Naive B cell (primary cell): ENCODE data around the gene PTBP3. TPM values are rescaled to one million over a fixed set of nuclear protein-coding genes. Genes with fewer than 3 reads are reported as not detected.
"Not testable (repeated sequence)": the region's sequence is repeated elsewhere in the genome, so short reads cannot be mapped to it uniquely, and the experiment has no call there.

ENCODE experiments used
- ATAC-seq, 2 donors: fragments of 150-1000 bp; cut with Tn5 transposase; 2 replicates each; pipeline ENCODE4 v1.10.0; 2021; ENCODE audit warnings: low read depth in 2 of 2, mild to moderate bottlenecking in 2 of 2, moderate library complexity in 2 of 2
- DNase-seq: peaks from one replicate; pipeline ENCODE4 v3.0.0; 2022
- H3K27ac Mint-ChIP-seq, 6 donors: one replicate each; pipeline ENCODE4 v1.8.0; 2020 to 2022; ENCODE audit warnings: mild to moderate bottlenecking in 6 of 6, mixed read lengths in 6 of 6, moderate library complexity in 5 of 6, inconsistent platforms in 2 of 6
- H3K27me3 Mint-ChIP-seq, 3 donors: one replicate each; pipeline ENCODE4 v1.8.0; 2021 to 2022; ENCODE audit warnings: mixed read lengths in 3 of 3, mild to moderate bottlenecking in 1 of 3
- H3K36me3 Mint-ChIP-seq, 2 donors: one replicate each; pipeline ENCODE4 v1.8.0; 2020 to 2022; ENCODE audit warnings: mixed read lengths in 2 of 2, inconsistent platforms in 1 of 2, mild to moderate bottlenecking in 1 of 2
- H3K4me1 Mint-ChIP-seq, 3 donors: one replicate each; pipeline ENCODE4 v1.8.0; 2020 to 2022; ENCODE audit warnings: mixed read lengths in 3 of 3, inconsistent platforms in 1 of 3, mild to moderate bottlenecking in 1 of 3, moderate library complexity in 1 of 3
- H3K4me3 Mint-ChIP-seq, 8 donors: one replicate each; pipeline ENCODE4 v1.8.0; 2020 to 2022; ENCODE audit warnings: mild to moderate bottlenecking in 8 of 8, mixed read lengths in 8 of 8, moderate library complexity in 8 of 8, inconsistent platforms in 2 of 8
- H3K9me3 Mint-ChIP-seq, 7 donors: one replicate each; pipeline ENCODE4 v1.8.0; 2020 to 2022; ENCODE audit warnings: mixed read lengths in 7 of 7, mild to moderate bottlenecking in 5 of 7, inconsistent platforms in 2 of 7, moderate library complexity in 1 of 7
- polyA plus RNA-seq, 6 donors: library from polyadenylated mRNA; unstranded; fragments of 300-500 nt; fragmentation: Illumina TruSeq; gene quantifications; one replicate each; pipeline ENCODE4 v1.2.3, GENCODE V29; 2021; ENCODE audit warnings: low read depth in 6 of 6

Gene PTBP3
- polyA plus RNA-seq, 6 donors from 2014 or later, result 23.8 to 61.3 (median 54.9) TPM

DNA sequence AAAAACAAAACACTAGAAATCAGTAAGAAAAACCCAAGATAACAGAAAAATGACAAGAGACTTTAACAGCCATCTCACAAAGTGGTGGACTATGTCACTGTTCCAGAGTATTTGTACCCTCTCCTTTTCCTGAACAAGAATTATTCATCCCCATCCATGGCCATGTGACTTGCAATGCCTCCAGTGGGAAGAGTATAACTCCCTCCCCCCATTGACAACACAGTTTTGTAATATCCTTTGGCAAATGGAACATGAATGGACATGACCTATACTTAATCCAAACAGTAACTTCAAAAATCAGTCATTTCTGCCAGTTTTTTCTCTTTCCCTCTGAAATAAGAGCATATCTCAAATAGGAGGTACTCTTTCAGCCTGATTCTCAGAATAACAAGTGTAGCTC is 33.9 kb downstream of the PTBP3 start:
- peaks cover 10 to 14% of the 10 kb centered on the region in 2 donors for H3K36me3 Mint-ChIP-seq
- ATAC-seq (no peak), DNase-seq (no peak)
- H3K27ac Mint-ChIP-seq, result peak overlapping the region in 3 of 6 donors; percentile 12 to 78 (median 61)
- peak overlapping the region in 2 of 8 donors; percentile 9 to 11 for H3K4me3 Mint-ChIP-seq
- no peaks in the 10 kb centered on the region for H3K27me3 Mint-ChIP-seq
- H3K4me1 Mint-ChIP-seq, result peaks cover 35 to 59% (median 45%) of the 10 kb centered on the region in 3 donors
- peaks cover 0 to 3% (median 0%) of the 10 kb centered on the region in 7 donors for H3K9me3 Mint-ChIP-seq

DNA sequence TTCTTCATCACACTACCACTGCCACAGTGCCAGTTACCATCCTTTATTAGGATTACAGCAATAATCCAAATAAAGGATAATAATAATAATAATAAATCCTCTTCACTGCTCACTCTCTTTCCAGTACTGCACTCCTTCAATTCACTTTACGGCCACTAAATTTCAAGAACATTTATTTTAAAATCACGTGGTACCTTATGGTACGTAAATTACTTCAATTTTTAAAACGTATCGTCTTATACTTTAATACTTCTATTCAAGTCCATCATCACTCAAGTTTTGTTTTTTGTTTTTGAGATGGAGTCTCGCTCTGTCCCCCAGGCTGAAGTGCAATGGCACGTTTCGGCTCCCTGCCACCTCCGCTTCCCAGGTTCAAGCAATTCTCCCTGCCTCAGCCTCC is 36.5 kb downstream of the PTBP3 start:
- Mint-ChIP-seq H3K9me3 (peaks cover 0 to 3% (median 0%) of the 10 kb centered on the region in 7 donors), H3K36me3 (peaks cover 25 to 35% of the 10 kb centered on the region in 2 donors), H3K4me3 (no peak overlapping the region), H3K27ac (peak overlapping the region in 1 of 6 donors; percentile 76), H3K4me1 (peaks cover 39 to 59% (median 47%) of the 10 kb centered on the region in 3 donors), H3K27me3 (no peaks in the 10 kb centered on the region)
- DNase-seq, result no peak
- ATAC-seq, result no peak

DNA sequence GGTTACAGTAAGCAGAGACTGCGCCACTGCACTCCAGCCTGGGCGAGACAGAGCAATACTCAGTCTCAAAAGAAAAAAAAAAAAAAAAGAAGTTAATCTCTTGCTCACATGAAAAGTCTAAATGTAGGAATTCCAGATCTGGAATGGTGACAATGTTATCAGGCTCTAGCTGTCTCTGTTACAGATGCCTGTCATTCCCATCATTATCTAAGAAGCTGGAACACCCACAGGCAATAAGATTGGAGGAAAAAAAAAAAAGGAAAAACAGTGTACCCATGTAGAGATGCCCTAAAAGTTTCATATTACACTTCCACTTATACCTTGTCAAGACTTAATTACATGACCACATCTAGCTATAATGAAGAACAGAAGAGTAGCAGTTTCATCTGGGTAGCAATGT is 38.2 kb downstream of the PTBP3 start:
- ATAC-seq, result no peak

DNA sequence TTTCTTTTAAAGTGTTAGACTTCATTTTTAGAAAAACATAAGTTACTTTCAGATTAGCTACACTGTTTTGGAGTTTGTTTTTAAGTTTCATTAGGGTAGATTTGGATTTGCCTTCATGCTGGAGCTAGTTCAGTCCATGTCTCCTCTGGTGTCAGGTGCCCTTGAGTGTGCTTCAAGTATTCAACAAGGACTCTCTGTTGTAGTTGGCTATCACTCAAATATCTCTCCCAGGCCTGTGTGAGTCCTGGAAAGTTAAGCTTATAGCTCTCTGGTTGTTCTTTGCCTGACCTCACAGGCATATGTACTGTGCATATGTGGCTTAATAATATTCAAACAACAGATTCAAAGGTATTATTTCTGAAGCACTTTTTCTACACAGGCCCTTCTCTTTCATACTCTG is 45.4 kb downstream of the PTBP3 start:
- no peak overlapping the region for H3K4me3 Mint-ChIP-seq
- peaks cover 63 to 70% of the 10 kb centered on the region in 2 donors for H3K36me3 Mint-ChIP-seq
- no peak for ATAC-seq
- H3K27me3 Mint-ChIP-seq, result no peaks in the 10 kb centered on the region
- DNase-seq, result no peak
- peak overlapping the region in 2 of 6 donors; percentile 5 to 39 for H3K27ac Mint-ChIP-seq
- peaks cover 26 to 39% (median 30%) of the 10 kb centered on the region in 3 donors for H3K4me1 Mint-ChIP-seq
- H3K9me3 Mint-ChIP-seq, result peaks cover 6 to 46% (median 40%) of the 10 kb centered on the region in 7 donors

More for the DNA sequence above, 38.2 kb downstream of the PTBP3 start:
- Mint-ChIP-seq H3K9me3 (no peaks in the 10 kb centered on the region), H3K27ac (peak overlapping the region in 1 of 6 donors; percentile 49), H3K4me1 (peaks cover 37 to 52% (median 42%) of the 10 kb centered on the region in 3 donors), H3K4me3 (no peak overlapping the region), H3K36me3 (peaks cover 32 to 42% of the 10 kb centered on the region in 2 donors), H3K27me3 (no peaks in the 10 kb centered on the region)
- DNase-seq, result no peak

DNA sequence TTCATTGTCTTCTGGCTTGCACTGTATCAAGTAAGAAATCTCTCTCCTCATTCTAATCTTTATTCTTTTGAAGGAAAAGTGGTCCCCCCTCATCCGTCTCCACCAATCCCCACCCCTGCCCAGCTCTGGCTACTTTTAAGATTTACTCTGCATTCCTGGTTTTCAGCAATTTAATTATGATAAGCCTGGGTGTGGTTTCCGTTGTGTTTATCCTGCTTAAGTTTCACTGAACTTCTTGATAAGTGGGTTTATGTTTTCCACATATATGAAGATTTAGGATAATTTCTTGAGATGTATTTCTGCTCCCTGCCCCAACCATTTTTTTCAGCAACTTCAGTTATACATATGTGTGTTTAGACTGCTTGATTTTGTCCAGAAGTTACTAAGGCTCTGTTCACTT is 46.5 kb downstream of the PTBP3 start:
- no peak for ATAC-seq
- H3K4me1 Mint-ChIP-seq, result peaks cover 21 to 38% (median 29%) of the 10 kb centered on the region in 3 donors
- no peak for DNase-seq
- peaks cover 6 to 49% (median 43%) of the 10 kb centered on the region in 7 donors for H3K9me3 Mint-ChIP-seq
- H3K36me3 Mint-ChIP-seq, result peaks cover 59 to 64% of the 10 kb centered on the region in 2 donors
- no peak overlapping the region for H3K27ac Mint-ChIP-seq
- no peak overlapping the region for H3K4me3 Mint-ChIP-seq
- H3K27me3 Mint-ChIP-seq, result no peaks in the 10 kb centered on the region

DNA sequence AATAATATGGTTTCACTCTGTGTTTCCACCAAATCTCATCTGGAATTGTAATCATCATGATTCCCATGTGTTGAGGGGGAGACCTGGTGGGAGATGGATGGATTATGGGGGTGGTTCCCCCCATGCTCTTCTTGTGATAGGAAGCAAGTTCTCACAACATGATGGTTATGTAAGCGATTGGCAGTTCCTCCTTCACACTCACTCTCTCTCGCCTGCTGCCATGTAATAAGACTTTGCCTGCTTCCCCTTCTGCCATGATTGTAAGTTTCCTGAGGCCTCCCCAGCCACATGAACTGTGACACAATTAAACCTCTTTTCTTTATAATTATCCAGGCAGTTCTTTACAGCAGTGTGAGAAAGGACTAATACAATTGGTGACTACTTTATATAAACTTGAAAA is 48.4 kb downstream of the PTBP3 start:
- DNase-seq (no peak), ATAC-seq (no peak)
- peak overlapping the region in 2 of 6 donors; percentile 24 to 36 for H3K27ac Mint-ChIP-seq
- H3K36me3 Mint-ChIP-seq, result peaks cover 53 to 67% of the 10 kb centered on the region in 2 donors
- H3K4me1 Mint-ChIP-seq, result peaks cover 21 to 37% (median 28%) of the 10 kb centered on the region in 3 donors
- no peaks in the 10 kb centered on the region for H3K27me3 Mint-ChIP-seq
- peaks cover 6 to 49% (median 43%) of the 10 kb centered on the region in 7 donors for H3K9me3 Mint-ChIP-seq
- H3K4me3 Mint-ChIP-seq, result no peak overlapping the region

DNA sequence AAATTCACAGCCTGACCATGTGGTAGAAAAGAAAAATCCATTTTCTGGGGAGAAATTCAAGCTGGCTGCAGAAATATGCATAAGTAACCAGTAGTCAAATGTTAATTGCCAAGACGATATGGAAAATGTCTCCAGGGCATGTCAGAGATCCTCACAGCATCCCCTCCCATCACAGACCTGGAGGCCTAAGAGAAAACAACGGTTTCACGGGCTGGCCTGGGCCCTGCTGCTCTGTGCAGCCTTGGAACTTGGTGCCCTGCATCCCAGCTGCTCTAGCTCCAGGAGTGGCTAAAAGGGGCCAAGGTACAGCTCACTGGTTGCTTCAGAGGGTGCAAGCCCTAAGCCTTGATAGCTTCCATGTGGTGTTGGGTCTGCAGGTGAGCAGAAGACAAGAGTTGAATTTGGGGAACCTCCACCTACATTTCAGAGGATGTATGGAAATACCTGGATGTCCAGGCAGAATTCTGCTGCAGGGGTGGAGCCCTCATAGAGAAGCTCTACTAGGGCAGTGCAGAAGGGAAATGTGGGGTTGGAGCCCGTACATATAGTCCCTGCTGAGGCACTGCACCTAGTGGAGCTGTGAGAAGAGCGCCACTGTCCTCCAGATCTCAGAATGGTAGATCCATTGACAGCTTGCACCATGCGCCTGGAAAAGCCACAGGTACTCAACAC is 49.7 kb downstream of the PTBP3 start:
- Mint-ChIP-seq H3K4me1 (peaks cover 21 to 40% (median 31%) of the 10 kb centered on the region in 3 donors), H3K27ac (peak overlapping the region in 1 of 6 donors; percentile 82), H3K4me3 (no peak overlapping the region), H3K27me3 (no peaks in the 10 kb centered on the region), H3K9me3 (peaks cover 6 to 49% (median 43%) of the 10 kb centered on the region in 7 donors), H3K36me3 (peaks cover 53 to 60% of the 10 kb centered on the region in 2 donors)
- no peak for ATAC-seq
- no peak for DNase-seq

DNA sequence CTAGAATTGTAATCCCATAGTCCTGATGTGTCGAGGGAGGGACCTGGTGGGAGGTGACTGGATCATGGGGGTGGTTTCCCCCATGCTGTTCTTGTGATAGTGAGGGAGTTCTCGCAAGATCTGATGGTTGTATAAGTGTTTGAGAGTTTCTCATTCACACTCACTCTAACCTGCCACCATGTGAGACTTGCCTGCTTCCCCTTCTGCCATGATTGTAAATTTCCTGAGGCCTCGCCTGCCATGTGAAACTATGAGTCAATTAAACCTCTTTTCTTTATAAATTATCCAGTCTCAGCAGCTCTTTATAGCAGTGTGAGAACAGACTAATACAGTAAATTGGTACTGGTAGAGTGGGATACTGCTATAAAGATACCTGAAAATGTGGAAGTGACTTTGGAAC is 50.6 kb downstream of the PTBP3 start:
- not testable (repeated sequence) for H3K27me3 Mint-ChIP-seq, ATAC-seq, DNase-seq, H3K4me3 Mint-ChIP-seq
- Mint-ChIP-seq H3K36me3 (peaks cover 45 to 52% of the 10 kb centered on the region in 2 donors), H3K4me1 (peaks cover 26 to 42% (median 26%) of the 10 kb centered on the region in 3 donors), H3K27ac (peak overlapping the region in 1 of 6 donors; percentile 31), H3K9me3 (peaks cover 6 to 49% (median 43%) of the 10 kb centered on the region in 7 donors)

DNA sequence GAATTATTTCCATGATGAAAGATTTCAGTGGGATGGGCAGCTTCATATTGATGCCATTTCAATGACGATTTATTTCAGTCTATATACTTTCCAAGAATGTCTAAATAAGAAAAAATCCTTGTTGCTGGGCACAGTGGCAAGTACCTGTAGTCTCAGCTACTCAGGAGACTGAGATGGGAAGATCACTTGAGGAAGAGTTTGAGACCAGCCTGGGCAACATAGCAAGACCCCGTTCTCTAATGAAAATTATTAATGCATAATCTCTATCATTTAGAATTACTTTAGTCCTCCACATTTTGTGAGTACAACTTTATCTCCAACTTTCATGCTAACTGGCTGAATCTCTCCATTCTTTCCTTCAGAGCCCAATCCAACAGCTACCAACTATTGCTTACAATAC is 52.5 kb downstream of the PTBP3 start:
- no peak for DNase-seq
- H3K4me3 Mint-ChIP-seq, result no peak overlapping the region
- no peaks in the 10 kb centered on the region for H3K27me3 Mint-ChIP-seq
- H3K27ac Mint-ChIP-seq, result peak overlapping the region in 1 of 6 donors; percentile 58
- ATAC-seq, result no peak
- H3K4me1 Mint-ChIP-seq, result peaks cover 31 to 52% (median 36%) of the 10 kb centered on the region in 3 donors
- peaks cover 25 to 36% of the 10 kb centered on the region in 2 donors for H3K36me3 Mint-ChIP-seq
- peaks cover 2 to 36% (median 25%) of the 10 kb centered on the region in 7 donors for H3K9me3 Mint-ChIP-seq

DNA sequence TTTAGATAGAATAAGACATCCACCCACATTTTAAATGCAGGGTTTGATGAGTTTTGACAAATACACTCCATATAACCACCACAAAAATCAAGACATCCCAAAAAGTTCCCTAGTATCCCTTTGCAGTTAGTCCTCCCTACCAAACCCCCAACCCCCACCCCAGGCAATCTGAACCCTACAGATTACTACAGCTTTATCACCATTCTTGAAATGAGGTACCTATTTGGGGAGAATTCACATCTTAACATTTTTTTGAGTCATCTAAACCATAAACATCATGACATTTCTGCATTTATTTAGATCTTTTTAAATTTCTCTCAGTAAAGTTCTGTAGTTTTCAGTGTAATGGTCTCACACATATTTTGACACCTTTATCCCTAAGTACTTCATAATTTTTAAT is 53.9 kb downstream of the PTBP3 start:
- peaks cover 31 to 55% (median 37%) of the 10 kb centered on the region in 3 donors for H3K4me1 Mint-ChIP-seq
- DNase-seq, result no peak
- peaks cover 0 to 22% (median 12%) of the 10 kb centered on the region in 7 donors for H3K9me3 Mint-ChIP-seq
- peak overlapping the region in 1 of 6 donors; percentile 32 for H3K27ac Mint-ChIP-seq
- no peaks in the 10 kb centered on the region for H3K27me3 Mint-ChIP-seq
- ATAC-seq, result no peak
- peaks cover 11 to 29% of the 10 kb centered on the region in 2 donors for H3K36me3 Mint-ChIP-seq
- H3K4me3 Mint-ChIP-seq, result no peak overlapping the region

DNA sequence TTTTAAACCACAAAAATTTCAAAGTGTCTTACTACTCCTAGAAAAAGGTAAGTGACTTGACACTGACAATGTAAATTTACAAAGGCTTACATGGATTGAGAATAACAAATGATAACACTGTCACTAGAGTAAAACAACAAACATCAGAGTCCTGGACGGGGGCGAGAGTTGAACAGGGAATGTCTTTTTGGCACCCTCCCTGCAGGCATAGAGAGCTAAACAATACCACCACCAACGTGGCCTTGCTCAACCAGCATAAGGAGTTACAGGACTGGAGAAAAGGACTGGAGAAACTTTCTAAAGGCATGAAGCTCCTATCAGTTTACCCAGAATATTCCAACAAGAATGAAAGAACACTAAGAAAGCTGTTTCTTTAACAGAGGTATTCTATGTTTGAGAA is 55.3 kb downstream of the PTBP3 start:
- Mint-ChIP-seq H3K27me3 (no peaks in the 10 kb centered on the region), H3K4me1 (peaks cover 37 to 55% (median 39%) of the 10 kb centered on the region in 3 donors), H3K27ac (peak overlapping the region in 2 of 6 donors; percentile 7 to 60), H3K36me3 (peaks cover 5 to 31% of the 10 kb centered on the region in 2 donors), H3K4me3 (no peak overlapping the region), H3K9me3 (peaks cover 0 to 9% (median 4%) of the 10 kb centered on the region in 7 donors)
- DNase-seq, result no peak
- no peak for ATAC-seq

DNA sequence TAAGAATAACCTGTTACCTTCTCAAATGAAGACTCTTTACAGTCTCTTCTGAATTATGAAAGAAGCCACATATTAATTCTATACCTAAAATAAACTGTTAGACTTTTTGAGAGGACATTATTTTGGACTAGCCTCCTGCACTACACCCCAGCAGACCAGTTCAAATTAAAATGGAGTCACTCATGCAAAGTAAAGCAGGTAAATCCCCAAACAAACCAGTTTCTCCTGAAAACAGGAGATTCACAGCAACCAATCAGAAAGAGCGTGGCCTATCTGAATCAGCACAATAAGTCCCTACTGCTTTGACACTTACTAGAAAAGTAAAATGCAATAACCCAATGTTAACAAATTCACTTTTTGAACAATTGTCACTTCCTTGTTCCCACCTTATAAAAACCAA is 58.8 kb downstream of the PTBP3 start:
- H3K27ac Mint-ChIP-seq, result peak overlapping the region in 5 of 6 donors; percentile 30 to 79 (median 56)
- H3K36me3 Mint-ChIP-seq, result peaks cover 0 to 18% of the 10 kb centered on the region in 2 donors
- peaks cover 0 to 2% (median 0%) of the 10 kb centered on the region in 7 donors for H3K9me3 Mint-ChIP-seq
- H3K27me3 Mint-ChIP-seq, result no peaks in the 10 kb centered on the region
- no peak overlapping the region for H3K4me3 Mint-ChIP-seq
- DNase-seq (no peak), ATAC-seq (no peak)
- H3K4me1 Mint-ChIP-seq, result peaks cover 34 to 61% (median 40%) of the 10 kb centered on the region in 3 donors

DNA sequence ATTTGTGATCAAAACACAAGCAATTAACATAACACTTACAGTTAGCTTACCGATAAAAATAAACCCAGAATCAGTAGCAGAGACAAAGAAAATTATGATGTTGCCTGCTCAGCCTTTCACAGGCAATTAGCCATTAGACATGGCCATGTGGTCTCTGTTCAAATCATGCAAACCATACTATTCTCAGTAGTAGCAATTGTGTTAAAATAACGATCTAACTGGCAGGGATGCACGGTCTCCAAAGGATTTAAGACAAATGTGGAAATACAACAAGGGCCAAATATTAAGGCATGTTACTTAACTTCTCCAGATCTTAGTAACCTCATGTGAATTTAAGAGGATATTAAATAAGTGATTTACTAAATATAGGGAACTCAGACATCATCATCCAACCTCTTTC is 59.5 kb downstream of the PTBP3 start:
- H3K36me3 Mint-ChIP-seq, result peaks cover 0 to 18% of the 10 kb centered on the region in 2 donors
- H3K27ac Mint-ChIP-seq, result peak overlapping the region in 4 of 6 donors; percentile 5 to 59 (median 24)
- peaks cover 0 to 2% (median 0%) of the 10 kb centered on the region in 7 donors for H3K9me3 Mint-ChIP-seq
- ATAC-seq, result no peak
- no peak for DNase-seq
- no peaks in the 10 kb centered on the region for H3K27me3 Mint-ChIP-seq
- H3K4me1 Mint-ChIP-seq, result peaks cover 33 to 58% (median 40%) of the 10 kb centered on the region in 3 donors
- H3K4me3 Mint-ChIP-seq, result no peak overlapping the region
